NCI-H748 treated with DMSO at 0.1 percent for 48 hours (cell line): ENCODE measurements around the gene HHAT.

Experiments
- DNase-seq: peaks from one replicate; lab custom pipeline; 2025; lab: John Stamatoyannopoulos, UW

HHAT gene

DNA sequence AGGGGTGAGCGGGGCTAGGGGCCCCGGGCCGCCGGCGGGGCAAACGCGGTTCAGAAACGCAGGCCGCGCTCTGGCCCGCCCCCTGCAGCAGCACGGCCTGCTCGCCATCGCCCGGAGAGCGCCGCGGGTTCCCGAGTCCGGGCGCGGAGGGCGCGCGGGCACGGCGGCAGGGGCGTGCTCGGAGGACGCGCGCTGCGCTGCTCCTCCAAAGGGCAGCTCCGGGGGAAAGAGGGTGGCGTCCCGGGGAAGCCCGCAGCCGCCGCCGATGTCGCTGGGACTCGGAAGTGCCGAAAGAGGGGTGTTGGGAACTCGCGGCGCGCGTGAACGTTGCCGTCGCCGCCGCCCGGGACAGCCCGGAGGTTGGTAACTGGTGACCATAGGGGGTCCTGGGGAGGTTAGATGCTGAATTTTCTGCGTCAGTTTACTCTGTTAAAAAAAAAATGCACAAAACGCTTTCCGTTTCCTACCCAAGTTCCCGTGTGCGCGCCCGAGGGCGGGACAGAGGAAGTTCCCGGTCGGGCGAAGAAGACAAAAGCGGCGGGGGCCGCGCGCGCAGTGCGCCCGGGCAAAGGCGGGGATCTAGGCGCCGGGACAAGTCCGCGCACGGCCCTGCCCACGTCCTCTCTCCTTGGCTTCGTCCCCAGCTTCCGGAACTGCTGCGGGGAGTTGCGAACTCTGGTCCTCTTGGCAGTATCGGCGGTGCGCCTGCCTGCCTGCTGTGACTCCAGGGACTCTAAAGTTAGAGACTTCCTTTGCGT, at the start of gene HHAT:
TSS of gene HHAT (plus strand) at position 157 of the 758 bp plus-strand sequence. CDS start 20,074 bp downstream, outside the sequence.
- DNase-seq = no peak

DNA sequence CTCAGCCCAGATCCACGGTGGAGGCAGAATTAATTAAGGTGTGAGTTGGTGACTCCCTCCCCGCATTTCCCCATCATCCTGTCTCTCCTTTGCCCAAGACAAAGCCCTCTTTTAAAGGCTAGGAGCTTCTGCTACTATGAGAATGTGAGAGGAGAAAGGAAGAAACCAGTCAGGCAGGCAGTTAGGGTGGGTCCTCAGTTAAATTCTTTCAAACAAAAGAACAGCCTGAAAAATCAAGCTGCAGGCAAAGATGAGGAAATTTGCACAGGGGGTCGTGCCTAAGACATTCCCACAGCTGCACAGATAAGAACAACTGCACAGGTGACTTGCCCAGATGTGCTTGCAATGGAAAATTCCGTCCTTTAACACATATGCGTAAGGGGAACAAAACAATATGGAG, 48.5 kb upstream of the HHAT start:
- no peak for DNase-seq

DNA sequence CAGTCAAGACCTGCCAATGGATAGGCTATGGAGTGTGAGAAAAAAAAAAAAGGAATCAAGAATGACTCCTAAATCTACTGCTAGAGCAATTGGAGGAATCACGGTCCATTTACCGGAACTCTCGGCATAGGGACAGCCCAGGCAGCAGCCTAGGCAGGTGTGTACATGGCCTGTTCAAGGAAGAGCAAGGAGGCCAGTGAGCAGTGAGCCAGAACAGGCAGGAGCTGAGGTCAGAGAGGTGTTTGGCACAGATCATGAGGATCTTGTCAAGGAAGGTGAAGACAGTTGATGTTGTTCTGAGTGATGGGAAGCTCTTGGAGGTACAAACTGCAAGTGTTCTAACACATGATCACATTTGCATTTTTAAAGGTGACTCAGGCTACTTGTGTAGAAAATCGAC, 40.6 kb upstream of the HHAT start:
- DNase-seq = no peak

DNA sequence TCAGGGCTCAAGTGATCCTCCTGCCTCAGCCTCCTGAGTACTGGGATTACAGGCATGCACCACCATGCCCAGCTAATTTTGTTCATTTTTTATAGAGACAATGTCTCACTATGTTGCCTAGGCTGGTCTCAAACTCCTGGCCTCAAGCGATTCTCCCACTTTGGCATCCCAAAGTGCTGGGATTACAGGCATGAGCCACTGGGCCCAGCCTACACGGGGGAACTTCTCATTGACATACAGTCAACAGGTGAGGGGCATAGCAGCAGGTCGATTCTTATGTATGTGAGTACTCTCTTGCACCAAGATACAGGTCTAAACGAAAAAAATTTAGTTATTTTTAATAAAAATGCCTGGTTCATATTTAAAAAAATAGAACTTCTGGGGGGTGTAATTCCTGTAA, 39.5 kb upstream of the HHAT start:
- DNase-seq = no peak

DNA sequence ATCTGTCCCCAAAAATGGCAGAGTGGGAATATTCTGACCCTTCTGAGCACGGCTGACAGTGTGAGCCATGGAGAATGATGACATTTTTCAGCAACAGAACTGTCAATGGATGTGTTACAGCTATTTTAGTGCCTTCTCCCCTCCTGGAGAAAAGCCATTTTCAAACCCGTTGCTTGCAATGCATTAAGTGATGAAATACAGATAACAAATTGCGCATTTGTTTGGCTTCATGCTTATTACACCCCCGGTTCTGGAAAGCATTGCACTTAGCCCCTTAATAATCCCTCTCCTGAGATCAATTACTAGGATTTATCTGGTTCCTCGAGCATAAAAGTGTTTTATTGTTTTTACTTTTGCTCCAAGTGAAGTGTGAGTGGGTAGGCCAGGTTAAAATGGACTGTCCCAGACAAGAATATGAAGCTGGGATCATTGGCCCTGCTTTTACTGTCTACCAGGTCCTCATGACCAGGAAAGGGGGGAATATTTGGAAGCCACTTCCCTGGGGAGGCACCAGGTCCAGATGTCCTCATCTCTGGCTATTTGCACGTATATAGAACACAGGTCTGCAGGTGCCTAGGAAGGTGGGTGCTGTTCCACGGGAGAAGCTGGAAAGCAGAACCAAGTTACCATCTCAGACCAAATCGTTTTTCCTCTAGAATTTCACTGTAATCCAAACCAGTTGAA, 37.5 kb upstream of the HHAT start:
- no peak for DNase-seq

DNA sequence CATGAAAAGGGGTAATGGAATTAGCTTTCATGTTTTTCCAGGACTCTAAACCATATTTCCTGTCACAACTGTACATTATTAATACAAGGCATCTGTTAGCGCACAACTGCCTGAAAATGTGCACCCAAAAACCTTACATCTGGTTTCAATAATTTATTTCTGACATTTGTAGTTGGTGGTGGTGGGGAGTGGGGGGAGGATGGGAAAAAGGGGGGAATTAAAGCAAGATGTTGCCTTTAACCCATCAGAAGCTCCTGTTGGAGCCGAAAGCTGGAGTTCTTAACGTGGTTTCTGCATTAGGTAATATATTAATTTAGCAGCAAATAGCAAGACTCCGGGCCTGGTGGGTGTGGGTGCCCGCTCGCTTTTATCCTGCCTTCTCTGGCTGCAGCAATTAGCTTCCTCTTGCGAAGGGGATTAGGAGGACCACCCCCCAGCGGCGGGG, 36.9 kb upstream of the HHAT start:
- no peak for DNase-seq

DNA sequence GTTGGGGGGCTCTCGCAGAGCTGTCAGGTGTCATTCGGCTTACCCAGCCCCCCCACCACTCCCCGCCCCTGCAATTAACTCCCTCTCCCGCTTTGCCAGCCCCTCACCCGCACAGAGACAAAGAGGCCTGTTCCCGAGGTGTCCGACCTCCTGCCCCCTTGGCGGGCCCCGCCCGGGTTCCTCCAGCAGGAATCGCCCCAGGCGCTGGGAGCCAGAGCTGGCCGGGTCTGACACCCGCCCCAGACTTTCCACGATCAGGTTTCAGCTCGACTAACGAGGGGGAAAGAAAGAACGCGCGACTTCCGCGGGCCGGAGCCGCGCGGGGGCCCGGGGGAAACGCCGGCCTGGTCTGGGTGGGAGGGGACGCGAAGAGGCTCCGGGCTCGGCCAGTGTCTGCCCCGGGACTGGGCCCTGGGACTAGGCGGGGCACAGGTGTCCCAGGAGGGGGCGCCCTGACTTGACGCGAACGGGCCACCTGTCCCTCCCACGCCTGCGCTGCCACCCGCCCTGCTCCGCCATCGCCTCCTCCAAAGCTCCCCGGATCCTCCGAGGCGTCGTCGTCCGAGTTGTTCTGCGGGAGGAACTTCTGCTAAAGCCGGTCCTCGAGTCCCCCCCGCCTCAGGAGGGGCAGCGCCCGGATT, 36.4 kb upstream of the HHAT start:
- DNase-seq = peak; percentile 9

DNA sequence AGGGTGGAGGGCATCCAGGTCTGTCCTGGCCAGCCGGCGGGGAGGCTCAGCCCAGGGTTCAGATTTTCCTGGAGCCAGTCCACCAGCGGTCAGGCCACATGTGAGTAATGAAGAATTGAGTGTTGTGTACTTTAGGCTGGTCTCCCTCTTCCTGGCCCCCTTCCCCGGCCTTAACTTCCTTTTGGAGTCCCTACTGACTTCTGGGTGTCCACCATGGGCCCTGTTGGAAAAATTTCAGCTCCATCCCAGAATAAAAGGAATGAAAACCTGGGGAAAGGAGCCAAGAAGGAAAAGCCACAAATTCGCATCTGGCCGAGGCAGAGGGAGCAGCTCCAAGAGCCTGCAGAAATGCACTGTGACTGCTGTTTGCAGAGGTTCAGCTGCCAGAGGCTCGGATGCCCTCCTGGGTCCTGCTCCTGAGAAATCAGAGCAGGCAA, 35.5 kb upstream of the HHAT start:
- DNase-seq = no peak

DNA sequence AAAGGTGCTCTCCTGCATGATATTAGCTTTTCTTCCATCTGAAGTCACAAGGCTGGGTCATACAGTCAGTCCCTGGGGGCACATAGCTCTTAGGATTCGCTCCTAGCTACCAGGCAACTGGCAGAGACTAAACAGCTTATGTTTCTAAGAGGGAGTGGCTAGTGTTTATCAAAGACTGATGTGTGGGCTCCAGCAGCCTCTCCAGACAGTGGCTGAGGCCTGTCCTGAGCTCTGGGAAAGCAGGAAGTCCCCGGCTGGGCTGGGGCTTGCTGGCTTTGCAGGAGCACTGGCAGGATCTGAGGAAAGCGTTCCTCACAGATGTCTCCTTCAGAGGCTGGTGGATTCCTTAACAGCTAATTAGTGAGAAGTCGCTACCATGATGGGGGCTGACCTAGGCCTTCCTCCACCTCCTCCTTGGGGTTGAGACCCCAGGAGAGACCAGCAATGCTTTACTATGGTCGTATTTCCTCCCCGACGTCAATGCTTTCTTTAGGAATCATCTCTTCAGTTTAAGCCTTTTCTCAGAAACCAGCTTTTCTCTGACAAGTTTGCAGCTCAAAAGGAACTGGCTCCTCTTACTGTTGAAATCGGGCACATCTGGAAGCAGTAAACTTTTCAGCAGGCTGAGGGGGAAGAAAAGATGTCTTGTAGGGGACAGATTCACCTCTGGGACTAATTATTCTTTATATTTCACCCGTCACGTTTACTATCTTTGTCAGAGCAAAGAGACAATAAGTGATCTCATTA, 33.5 kb upstream of the HHAT start:
- no peak for DNase-seq

DNA sequence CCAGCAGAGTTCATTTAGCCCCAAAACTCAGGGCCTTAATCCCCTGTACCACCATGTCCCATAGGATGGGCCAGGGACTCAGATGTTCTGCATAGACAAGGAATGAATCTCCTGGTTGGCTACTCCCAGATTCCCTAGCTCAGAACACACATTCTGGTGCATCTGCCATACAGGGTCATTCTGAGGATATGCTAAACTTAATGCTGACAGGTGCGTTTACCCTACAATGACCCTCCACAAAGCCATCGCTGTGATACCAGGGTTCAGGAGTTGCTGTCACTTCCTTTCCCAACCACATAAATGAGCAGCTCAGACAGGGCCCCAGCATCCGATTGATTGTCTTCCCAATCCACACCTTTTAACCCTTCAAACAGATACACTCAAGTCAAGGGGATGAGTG, 32.0 kb upstream of the HHAT start:
- no peak for DNase-seq

DNA sequence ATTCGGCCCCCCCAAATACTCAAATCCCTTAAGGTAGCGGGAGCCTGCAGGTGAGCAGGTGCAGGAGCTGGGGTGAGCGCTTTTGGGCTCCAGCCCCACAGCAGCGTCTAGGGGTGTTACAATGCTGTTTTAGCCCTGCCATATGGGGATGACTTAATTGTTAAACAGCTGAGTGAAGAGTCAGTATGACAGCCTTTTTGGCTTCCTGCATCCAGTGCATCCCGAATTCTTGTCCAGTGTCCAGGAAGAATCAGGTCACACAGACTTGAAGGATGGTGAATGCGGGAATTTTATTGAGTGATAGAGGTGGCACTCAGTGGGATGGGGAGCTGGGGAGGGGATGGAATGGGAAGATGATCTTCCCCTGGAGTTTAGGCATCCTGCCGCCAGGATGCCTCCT, 30.4 kb upstream of the HHAT start:
- no peak for DNase-seq

DNA sequence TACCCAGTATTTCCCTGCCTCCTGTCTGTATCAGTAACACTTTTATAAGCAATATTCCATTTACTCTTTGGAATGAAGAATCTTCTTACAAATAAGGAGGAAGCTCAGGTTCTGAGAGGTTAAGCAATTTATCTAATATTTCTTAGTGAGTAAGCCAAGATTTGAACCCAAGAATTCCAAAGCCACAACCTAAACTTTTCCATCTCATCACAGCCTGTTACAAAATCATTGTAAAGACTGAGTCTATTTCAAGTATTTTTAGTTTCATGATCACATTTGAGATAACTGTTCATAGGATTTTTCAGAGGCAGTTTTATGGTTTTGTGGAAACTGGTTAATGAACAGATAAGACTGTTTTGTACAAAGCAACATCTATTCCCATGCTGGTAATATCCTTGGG, 29.8 kb upstream of the HHAT start:
- DNase-seq = no peak

DNA sequence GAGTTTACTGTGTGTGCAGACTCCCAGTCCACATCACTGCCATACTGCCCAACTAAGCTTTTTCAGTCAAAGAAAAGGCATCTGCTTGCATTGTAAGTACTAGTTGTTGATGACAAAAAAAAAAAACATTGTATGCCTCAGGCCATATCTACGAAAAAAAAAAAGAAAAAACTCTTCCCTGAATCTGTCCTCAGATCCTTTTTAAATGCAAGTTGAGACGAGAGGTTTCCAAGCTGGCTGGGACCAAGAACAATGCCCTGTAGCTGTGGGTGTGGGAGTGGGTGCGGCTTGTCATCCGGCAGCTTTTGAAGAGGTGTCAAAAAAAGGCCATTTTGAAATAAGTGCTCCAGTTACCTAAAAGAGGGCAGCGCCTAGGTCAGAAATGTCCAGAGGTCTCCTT, 29.2 kb upstream of the HHAT start:
- no peak for DNase-seq

DNA sequence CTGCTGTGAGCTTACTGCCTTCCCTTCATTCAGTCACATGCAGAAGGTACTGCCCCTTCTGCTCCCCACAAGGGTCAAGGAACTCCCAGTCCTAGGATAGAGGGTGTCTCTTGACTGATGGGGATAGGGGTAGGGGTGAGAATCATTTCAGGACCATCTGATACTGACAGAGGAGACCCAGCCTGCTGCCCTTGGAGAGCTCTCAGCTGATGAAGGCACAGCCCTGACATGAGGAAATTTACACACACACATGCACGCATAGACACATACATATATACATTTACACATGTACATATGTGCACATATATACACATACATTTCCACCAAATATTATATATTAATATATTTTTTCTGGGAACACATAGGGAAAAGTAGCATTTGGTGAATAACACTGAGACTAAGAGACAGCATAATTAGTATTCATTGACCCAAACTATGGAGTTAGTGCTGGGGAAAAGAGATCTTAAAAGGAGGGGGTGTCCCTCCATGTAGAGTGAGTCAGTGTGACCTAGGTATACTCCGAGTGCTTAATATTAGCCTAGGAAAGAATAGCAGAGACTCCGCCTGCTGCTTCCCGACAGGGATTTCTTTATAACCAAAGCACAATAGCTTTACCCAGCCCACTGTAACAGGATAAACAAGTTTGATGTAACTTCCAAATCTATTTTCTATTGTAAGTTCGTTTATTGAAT, 27.6 kb upstream of the HHAT start:
- DNase-seq = no peak

DNA sequence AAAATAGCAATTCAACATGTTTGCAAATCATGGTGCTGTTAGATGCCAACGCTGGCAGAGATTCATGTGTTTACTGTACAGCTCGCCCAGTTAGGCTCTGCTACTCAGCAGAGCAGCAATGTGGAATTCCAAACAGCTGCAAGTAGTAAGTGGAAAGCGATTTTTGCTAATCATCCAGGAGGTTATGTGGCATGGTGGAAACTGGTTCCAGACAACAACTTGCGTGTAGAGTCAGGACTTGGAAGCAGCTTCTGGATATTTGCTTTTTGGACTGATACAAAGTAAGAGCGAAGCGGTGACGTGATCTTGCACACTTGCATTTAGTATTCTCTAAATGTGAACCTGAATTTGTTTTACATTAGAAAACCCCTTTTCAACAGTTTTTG, 27.1 kb upstream of the HHAT start:
- DNase-seq = no peak

DNA sequence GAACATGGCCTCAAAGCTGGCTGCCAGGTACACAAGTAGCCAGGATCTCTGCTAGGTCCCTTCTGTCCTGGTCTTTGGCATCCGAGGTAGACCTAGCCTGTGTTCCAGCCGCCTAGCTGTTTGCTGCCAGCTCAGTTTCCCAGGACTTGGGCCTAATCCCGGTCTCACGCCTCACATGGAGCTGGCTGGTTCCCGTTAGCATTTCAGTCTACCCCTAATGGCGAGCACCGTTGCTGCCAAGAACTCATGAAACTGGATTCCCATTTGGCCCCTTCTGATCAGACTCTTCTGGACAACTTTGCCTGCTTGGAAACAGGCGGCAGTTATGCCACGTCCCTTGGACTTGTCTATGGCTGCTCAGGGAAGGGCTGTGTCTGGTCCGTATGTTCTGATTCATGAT, 26.2 kb upstream of the HHAT start:
- no peak for DNase-seq

DNA sequence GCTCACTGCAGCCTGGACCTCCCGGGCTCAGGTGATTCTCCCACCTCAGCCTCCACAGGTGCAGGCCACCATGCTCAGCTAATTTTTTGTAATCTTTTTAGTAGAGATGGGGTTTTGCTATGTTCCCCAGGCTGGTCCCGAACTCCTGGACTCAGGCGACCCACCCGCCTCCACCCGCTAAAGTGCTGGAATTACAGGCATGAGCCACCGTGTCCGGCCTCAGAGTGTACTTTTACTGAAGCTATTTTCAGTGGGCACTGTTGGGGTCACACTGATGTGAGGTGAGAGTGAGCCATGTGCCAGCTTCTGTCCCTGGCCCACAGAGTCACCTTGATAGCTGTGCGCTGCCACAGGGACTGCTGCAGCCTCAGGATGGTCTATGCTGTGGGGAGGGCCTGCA, 25.3 kb upstream of the HHAT start:
- DNase-seq = no peak

DNA sequence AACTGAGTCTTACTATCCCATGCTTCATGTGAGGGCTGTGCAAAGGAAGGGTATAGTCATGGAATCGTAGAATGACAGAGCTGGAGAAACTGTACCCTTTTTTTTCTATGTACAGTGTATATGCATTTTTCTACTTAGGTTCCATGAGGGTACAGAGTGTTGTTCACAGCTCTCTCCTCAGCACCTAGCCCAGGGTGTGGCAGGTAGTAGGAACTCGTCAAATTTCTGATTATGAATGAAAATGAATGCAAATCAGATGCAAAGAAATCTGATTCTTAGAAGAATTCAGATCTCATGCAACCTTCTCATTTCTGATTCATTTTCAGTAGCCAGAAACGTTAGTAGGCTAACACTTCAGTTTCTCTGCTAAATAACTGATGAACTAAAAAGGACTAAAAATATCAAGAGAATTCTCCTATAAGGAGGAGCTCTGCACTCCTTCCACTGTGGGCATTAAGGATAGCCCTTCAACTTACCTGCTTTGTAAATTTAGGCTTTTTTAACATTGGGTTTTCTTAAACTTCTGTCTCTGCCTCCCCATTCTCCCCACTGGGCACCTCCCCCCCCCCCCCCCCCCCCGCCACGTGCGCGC, 18.0 kb upstream of the HHAT start:
- DNase-seq = no peak

DNA sequence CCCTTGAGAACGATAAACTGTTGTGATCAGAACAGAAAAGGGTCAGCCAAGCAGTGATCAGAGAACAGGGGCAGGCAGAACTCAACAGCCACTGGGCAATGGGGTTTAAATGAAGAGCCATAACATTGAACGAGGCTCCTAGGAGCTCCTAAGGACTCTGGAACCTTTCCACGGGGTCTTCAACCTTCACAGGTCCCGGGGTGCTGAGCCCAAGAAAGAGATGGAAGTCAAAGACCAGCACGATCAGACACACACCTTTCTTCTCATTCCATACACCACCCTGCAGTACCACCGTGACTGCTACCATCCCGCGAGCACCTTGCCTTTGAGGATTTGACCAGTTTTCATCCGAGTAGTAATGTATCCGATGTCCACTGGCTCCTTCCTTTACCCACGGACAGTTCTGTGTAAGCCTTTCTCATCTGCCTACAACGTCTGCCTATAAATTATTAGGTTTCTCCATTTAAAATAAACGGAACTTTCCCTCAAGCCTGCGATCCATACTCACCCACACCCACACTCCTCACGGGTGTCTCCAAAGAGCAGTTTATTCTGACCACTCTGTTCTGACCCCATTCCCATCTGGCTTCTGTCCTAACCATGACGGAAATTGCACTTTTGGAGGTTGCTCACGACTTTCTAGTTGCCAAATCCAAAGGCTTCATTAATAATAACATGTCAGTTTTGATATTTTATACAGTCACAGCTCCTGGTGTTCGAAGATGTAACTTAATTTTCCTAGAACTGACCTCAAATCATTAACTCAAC, 16.8 kb upstream of the HHAT start:
- no peak for DNase-seq

DNA sequence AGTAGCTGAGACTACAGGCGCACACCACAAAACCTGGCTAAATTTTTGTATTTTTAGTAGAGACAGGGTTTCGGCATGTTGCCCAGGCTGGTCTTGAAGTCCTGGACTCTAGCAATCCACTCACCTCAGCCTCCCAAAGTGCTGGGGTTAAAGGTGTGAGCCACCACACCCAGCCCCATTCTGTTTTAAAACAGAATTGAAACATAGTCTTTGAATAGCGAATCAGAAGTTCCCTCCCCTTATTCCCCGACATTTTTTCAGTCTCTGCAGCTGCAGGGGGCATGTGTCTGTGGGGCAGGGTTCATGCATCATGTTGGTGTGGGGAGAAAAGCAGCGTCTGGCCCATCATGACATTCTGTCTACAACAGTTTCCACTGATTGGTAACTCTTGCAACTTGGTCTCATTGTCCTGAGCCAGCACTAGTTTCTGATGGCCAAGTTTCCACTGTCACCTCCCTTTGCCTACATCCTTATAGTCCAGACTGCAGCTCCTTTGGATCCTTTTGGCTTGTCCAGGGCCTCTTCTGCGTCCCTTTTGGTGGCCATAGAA, 15.6 kb upstream of the HHAT start:
- no peak for DNase-seq
